GM18867 (cell line): ENCODE measurements around the gene PACRGL.

ENCODE experiments used
- ATAC-seq: cut with Tn5 transposase; IDR thresholded peaks from one replicate; pipeline ENCODE4 v1.9.1; 2021; ENCODE audit warnings: mild to moderate bottlenecking, moderate library complexity; ENCODE audit not compliant: unreplicated experiment

Gene PACRGL

DNA sequence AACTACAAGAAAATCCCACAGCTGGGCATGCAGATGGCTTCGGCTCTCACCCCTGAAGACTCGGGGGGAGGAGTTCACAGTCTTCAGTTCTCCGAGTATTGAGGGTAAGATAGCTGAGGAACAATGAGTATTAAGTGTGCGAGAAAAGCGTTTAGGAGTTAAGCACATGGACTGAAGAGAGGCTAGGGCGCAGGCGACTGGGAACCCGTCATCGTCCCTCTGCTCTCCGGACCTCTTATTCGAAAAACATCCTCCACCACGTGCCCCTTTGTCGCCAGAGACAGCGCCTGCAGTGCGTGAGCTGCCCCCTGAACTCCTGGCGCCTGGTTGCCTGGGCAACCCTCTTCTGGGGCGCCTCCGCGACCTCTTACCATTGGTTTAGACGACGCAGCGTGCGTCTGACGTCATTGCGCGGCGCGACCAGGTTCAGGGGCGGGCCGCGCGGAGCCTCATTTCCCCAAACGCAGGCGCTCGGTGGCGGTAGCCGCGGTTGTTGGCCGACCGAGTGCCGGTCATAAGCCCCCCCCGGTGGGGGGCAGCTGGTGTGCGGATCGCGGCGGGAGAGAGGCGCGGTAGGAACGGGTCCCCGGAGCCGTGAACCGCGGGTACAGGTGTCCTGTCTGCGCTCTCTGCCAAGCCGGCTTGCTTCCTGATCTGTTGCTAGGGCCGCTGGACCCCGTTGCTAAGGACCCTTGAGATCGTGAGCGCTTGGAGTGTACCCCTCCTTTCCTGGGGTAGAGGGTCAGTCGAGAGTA lies at the start of gene PACRGL:
Gene PACRGL (plus strand): TSS at position 452 of the 755 bp plus-strand sequence. CDS start 4,024 bp downstream, outside the sequence.
- peak; percentile 100 for ATAC-seq

DNA sequence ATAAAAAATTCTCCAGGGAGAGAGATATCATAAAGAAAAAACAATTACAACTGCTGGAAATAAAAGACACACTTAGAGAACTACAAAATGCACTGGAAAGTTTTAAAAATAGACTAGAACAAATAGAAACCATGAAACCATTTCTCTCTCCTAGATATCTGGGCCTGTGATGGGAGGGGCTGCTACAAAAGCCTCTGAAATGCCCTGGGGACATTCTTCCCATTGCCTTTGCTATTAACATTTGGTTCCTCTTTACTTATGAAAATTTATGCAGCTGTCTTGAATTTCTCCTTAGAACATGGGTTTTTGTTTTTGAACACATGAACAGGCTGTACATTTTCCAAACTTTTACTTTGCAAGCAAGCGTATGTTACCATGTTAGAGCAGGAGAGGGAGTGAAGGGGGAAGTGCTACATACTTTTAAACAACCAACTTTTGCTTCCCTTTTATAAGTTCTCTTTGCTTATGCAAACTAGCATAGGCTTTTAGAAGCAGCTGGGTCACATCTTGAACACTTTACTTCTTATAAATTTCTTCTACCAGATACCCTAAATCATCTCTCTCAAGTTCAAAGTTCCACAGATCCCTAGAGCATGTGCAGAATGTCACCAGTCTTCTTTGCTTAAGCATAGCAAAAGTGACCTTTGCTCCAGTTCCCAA lies 47.9 kb upstream of the PACRGL start:
- no peak for ATAC-seq

DNA sequence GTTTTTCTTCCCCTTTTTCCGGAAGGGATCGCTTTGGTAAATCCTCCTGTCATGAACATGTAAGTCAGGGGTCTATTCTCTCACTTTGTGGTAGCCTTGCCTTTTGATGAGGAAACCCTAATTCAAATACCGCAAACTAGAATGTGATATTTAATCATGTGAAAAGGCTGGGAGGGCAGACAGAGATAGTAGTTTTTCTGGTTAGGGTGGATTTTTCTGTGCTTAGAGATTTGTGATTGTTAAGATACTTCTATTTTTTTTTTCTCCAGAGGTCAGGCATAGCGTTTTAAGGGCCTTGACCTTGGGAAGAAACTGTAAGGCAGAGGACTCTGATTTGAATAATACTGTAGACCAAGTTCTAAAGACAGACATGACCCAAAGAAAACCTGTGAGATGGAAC lies 41.8 kb upstream of the PACRGL start:
- ATAC-seq, result no peak

DNA sequence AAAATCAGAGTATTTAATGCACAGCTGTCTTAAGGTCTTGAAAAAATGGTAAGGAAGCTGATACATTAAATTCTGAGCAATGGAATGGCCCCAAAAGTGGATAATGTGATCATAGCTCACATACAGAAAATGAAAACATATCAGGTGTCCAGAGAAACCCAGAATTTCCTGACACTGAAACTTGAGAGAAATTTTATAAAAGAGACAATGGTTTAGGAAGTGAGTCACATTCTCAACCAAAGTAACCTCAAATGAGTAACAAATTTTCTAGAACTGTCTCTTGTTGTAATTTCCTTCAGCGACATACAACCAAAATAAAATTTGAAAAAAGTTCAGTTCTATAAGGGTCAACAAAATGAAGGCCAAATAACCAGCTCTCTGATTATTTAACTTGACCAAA lies 37.4 kb upstream of the PACRGL start:
- ATAC-seq, result no peak

DNA sequence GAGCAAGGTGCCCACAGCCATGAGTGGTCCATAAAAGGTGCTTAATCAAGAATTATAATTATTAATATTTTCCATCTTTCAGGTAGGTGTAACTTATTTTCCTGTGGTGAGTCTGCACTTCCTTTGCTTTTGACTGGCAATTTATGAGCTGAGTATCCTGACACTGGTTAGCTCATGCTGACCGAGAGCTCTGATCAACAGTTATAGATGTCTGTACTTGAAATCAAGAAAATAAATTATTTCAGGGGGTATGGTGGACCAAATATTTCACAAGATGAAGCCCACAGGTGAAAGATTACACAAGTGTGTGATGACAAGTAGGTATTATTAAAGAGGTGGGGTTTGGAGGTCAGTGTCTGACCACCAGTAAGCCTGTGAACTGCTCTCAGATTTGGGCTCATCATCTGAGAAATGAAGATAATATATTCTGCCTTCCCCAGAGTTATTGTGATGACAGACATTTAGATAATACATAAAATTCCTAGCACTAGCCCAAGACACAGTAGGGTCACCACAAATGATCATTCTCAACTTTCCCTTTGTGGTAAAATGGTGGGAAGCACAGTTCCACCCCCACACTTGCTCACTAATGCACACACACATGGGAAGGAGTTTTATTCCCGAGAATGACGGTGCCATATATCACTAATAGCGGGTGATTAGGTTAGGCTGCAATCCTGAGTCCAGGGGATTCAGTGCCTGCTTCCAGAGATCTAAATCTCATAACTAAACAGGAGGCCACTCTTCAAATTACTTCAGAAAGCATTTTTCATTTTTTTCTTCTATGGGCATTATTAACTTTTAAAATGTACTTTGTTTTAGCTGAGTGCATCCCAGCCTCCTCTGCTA lies 34.0 kb upstream of the PACRGL start:
- no peak for ATAC-seq

DNA sequence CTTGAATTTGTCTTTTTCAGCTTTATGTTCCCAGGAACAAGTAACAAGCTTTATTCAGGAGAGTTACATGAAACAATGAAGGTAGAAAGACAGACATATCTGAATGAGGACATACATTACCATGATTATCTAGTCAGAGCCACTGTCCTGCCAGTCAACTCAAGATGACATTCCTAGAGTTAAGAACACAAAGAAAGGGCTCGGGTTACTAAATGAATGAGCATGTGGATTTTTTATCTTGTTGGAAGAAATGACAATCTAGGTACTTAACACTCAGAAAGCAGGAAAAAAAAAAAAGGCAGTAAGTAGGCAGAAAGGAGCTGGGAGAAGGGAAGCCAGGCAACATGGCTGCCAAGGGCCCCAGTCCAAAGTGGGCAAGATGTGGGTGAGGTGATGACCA lies 28.0 kb upstream of the PACRGL start:
- ATAC-seq, result no peak

DNA sequence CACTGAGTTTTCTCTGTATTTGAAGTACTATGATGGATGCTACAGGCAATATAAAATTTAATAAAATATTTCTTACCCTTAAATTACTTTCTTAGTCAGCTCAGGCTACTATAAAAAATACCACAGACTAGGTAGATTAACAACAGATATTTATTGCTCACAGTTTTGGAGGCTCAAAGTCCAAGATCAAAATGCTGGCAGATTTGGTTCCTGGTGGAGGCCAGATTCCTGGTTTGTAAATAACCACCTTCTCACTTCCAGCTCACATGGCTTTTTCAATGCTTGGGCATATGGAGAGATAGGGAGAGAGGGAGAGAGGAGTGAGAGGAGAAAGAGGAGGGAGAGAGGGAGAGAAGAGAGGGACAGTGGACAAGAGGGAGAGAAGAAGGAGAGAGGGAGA lies 24.5 kb upstream of the PACRGL start:
- no peak for ATAC-seq

DNA sequence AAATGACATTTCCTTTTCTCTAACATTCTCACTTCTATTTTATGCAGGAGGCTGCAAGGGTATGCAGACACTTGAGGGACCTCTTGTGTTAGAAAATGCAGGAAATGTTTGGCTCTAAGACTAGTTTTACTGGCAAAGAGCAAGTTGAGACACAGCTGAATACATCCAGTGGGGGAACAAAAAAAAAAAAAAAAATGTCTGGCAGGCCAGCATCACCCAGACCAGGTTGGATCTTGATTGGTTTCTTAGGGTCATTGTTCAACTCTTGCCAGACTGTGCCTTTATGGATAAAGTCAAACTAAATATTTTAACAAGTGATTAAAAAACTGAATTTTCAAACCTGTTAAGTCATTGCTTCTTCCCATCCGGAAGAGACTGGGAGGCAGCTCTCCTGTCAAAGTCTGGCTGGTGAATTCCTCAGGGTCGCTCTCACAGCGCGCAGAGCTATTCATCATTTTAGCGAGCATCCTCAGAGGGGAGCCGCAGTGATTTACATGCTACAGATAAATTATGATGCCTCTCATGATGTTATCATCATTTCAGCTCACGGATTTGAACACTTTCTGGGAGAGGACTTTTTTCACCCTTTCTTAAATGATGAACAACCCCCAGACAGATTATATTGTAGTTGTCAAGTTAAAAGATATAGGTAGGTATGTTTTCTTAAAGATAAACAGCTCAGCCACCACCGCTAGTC lies 23.6 kb upstream of the PACRGL start:
- no peak for ATAC-seq

DNA sequence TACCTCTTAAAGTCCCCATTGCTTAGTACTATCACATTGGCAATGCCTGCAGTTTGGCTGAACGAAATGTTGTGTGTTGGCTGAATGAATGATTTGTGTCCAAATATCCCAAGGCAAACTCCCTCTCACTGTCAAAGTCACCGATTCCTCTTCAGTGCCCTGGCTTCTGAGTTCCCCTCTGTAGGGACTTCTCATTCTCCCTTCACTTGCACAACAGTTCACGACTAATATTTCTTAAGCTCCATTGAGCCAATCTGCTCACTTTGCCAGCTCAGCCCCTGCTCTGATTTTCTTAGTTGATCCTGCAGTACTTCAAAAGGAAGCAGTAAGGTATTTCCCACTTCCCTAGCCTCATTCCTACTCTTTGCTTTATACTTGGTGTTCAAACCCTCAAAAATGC lies 21.9 kb upstream of the PACRGL start:
- no peak for ATAC-seq

DNA sequence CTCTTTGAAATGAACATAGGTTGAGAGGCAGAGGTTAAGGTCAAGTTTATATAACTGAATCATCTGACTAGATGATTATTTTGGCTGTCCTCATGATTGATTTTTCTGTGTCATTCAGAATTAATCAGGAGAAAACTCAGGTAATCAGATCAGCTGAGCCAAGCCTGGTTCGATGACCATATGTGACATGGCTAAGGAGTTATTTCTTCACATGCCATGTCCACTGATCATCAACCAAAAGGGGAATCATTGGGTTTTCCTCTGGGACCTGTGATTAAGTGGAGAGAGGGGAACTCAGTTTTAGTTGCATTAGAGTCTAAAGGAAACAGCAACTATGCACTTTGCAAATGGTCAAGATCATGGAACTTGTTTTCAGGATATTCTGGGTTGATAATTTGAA lies 20.3 kb upstream of the PACRGL start:
- no peak for ATAC-seq

DNA sequence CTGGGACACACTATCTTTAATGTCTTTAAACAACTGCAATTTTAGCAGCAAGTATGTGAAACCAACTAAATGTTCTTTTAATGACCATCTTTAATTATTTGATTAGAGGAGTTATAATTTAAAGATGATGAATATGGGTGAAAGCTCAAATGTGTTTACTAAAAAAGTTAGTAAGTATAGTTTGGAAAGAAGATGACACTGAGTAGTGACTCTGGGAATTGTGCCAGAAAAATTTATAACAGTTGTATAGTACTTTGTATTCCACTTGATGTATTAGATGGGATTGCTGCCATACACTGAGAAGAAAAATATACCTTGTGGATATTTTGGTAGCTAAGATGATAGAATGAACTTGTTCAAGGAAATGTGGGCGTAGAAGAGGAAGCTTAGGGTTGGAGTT lies 19.5 kb upstream of the PACRGL start:
- ATAC-seq, result no peak

DNA sequence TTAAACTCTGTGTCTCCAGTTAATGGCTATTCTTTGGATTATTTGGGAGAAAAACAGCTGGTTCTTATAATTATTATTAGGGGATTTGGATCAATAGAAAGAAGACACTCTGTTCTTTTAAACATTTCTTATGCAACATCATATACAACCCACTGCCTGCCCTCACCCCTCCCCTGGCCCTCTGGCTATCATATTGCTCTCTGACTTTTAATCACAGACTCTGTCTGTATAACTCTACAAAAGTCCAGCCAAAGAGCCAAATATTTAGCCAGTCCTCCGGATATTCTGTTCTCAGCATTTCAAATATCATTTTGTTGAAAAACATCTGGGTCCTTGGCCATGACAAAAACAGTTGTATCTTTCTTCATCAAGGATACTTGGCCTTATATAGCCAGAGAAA lies 19.0 kb upstream of the PACRGL start:
- ATAC-seq, result no peak

DNA sequence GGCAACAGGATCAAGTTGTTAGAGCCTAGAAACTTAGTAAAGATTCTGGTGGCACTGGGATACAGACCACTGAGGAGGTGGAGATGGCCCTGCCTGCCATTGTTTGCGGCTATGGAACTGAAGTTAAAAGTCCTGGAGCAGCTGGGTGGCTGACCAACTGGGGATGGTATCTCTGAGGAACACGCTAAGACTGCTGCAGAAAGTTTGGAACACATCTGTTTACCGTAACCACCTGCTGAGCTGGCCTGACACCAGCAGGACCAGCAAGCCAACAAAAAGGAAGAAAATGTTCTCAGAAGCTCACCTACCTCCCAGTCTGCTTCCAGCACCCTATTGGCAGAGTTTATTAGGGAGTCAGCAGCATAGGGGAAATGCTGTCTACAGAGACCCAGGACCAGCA lies 17.4 kb upstream of the PACRGL start:
- ATAC-seq, result no peak

DNA sequence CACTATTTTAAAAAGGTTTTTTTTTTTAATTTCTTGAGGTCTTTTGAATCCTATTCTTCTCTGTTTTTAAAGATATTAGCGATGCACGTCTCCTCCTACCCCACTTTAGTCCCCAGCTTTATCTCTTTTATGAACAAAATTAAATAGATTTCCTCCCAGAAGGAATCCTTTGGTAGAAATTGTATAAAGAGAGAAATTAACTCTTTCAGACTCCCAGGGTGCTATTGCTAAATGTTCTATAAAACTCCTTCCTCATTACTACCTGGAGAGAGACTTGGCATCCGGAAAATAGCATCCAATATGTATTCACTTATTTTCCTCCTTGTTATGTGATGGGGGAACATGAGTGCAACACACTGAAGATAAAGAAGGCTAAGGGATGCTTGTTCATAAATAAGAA lies 16.5 kb upstream of the PACRGL start:
- ATAC-seq, result no peak

DNA sequence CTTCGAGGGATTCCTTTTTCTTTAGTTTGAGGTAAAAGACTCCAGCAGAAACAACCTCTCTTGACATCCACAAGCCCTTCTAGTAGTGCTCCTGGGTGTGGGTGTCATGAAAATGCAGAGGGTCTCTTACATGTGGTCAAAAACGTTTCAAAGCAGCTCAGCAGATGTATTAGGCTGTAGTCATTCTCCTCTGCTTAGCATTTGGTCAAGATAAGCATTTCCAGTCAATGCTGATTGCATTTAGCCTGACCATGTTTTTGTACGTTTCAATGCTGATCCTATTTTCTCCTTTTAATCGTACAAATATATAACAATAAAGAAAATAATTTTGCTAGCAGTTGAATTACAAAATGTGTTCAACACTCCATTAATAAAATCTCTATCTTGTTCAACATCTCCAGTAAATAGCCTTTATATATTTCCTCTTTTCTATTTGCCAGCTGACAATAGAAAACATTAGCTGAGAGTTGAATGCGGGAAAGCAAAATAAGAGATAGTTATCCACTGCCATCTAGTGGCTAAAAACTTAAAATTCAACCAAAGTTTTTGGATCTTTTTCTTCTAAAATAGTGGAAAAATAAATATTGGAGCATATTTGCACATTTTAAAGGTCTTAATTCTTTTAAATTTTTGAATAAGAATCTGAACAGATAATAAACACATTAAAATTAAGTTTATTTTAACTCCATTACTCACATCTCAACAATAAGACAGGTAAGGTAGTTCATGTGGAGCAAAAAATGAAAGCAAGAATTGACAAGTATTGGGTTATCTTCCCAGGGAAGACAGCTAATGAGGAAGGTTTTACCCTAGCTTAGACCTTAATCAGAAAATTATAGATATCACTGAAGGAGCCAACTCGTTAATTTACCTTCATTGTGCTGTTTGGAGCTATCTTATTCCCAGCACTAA lies 15.2 kb upstream of the PACRGL start:
- peak; percentile 48 for ATAC-seq

DNA sequence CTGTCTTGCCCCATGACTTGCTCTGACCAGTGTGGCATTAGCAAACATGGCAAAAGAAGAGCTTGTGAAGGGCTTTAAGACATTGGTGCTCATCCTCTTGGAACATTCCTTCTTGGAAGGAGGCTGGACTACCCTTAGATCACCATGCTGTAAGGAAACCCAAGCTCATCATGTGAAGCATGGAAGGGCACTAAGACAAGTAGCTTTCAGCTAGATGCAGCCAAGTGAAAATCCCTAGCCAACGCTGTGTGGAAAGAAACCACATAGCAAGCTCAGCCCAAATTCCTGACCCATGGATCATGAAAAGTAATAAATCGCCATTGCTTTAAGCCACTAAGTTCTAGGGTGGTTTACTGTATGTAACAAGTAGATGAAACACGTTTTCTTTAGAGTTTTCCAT lies 12.4 kb upstream of the PACRGL start:
- ATAC-seq, result no peak

DNA sequence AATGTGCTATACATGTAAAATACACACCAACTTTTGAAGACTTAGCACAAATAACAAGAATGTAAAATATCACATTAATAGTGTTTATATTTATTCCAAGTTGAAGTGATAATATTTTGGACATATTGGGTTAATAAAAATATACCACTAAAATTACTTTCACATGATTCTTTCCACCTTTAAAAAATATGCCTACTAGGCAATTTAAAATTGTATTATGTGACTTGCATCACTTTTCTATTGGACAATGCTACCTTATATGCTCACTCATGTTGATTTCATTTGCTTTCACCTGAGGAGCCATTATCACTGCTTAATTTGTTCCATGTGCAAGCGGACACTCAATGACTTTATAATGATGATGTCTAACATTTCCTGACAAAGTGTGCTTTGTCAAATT lies 3.4 kb upstream of the PACRGL start:
- ATAC-seq, result no peak

DNA sequence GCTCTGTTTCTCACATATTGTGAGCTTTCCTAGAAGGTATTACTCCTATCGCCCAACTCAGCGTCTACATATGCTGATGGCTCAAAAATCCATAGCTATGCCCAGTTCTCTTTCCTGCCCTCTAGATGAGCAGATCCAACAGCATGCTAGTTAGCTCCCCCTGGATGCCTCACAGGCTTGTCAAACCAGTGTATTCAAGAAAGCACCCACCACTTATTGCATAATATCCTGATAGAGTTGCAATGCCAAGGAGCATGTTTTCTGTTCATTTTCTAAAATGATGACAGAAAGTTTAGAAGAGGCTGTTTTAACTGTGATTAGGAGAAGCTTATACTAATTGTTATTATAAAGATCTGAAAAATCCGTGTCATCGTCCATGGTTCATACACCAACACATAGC lies 1.9 kb upstream of the PACRGL start:
- ATAC-seq, result no peak

DNA sequence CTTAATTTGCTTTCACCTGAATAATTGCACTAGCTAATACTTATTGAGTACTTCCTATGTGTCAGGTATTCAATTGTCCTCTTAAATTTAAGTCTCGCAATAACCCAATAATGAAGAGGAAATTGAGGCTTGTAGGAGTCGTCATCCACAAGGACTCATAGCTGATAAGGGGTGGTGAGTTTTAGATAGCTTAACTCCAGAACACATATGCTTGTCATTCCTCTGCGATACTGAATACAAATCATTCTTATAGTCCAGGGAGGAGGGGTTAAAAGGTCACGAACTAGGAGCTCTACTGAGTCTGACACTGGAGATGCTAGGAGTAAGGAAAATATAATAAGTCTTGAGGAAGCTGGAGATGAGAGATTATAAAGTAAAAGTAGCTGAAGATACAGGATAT lies 1.4 kb upstream of the PACRGL start:
- no peak for ATAC-seq

DNA sequence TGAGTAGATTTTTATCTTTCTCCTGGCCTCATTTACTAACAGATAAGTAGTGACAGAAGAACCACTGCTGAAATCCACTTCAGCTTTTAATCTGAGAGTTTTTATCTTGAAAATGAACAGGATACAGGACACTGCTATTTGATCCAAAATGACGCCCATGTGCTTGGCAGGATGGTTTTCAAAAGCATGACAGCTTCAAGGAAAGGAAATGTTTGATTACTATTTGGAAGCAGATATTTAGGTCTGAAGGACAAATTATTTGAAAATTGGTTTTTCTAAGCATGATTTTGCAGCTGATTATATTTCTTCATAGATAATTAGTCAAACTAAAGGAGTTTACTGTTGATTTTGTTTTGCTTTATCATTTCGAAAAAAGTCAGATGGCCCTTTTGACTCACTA lies 11.1 kb downstream of the PACRGL start:
- ATAC-seq, result no peak
